GM12891 (cell line): ENCODE measurements around the gene GRIK3.

Source experiments
- DNase-seq: peaks from one replicate; pipeline ENCODE4 v3.0.0; 2011; ENCODE audit warnings: low spot score; ENCODE audit not compliant: insufficient read length
- FAIRE-seq: peaks from 2 replicates; lab custom pipeline; 2011; peaks lifted over from hg19 to GRCh38; lab: Jason Lieb, UNC
- PAX5 ChIP-seq: IDR thresholded peaks from 2 replicates; pipeline ENCODE4 v1.6.1; 2011; ENCODE audit warnings: low read length, moderate library complexity, mild to moderate bottlenecking; ENCODE audit not compliant: insufficient read depth, severe bottlenecking
- POLR2A ChIP-seq: IDR thresholded peaks from 2 replicates; pipeline ENCODE4 v1.6.1; 2011; ENCODE audit warnings: low read depth, low read length, control low read depth
- POLR2AphosphoS5 ChIP-seq: IDR thresholded peaks from 2 replicates; pipeline ENCODE4 v1.6.1; 2011; ENCODE audit warnings: low read depth, low read length, control low read depth
- POU2F2 ChIP-seq: IDR thresholded peaks from 2 replicates; pipeline ENCODE4 v1.6.1; 2011; ENCODE audit warnings: low read depth, mild to moderate bottlenecking, control low read depth, low read length, moderate library complexity
- SPI1 ChIP-seq: IDR thresholded peaks from 2 replicates; pipeline ENCODE4 v1.6.1; 2011; ENCODE audit warnings: low read depth, low read length, control low read depth
- TAF1 ChIP-seq: IDR thresholded peaks from 2 replicates; pipeline ENCODE4 v1.6.1; 2011; ENCODE audit warnings: low read depth, low read length, control low read depth

The GRIK3 gene

GRCh38 chr1:36864823-36865601, 169.3 kb downstream of the GRIK3 start:
- no peak for FAIRE-seq

GRCh38 chr1:36864182-36864822, 170.0 kb downstream of the GRIK3 start:
- DNase-seq (peak; percentile 32), FAIRE-seq (peak; percentile 58)
- TF ChIP-seq PAX5 (no peak), POU2F2 (no peak)

More at GRCh38 chr1:36864823-36865601, 169.3 kb downstream of the GRIK3 start:
- no peak for TF ChIP-seq PAX5
- no peak for TF ChIP-seq POU2F2
- TF ChIP-seq POLR2A, result no peak
- no peak for TF ChIP-seq SPI1
- no peak for TF ChIP-seq TAF1
- TF ChIP-seq POLR2AphosphoS5, result no peak
- DNase-seq, result no peak

GRCh38 chr1:36863500-36863899, 170.8 kb downstream of the GRIK3 start:
- no peak for FAIRE-seq
- no peak for DNase-seq
- TF ChIP-seq TAF1 (no peak), POLR2AphosphoS5 (no peak), PAX5 (no peak), POLR2A (no peak), POU2F2 (no peak), SPI1 (no peak)

- FAIRE-seq, result no peak
- no peak for DNase-seq
- TF ChIP-seq POLR2AphosphoS5 (no peak), POLR2A (no peak), TAF1 (no peak), SPI1 (no peak), POU2F2 (no peak)
Measured at GRCh38 chr1:36863061-36863460, 171.3 kb downstream of the GRIK3 start.

GRCh38 chr1:36861375-36861774, 172.9 kb downstream of the GRIK3 start:
- DNase-seq (no peak), FAIRE-seq (no peak)
- TF ChIP-seq POLR2AphosphoS5 (no peak), POU2F2 (no peak), SPI1 (no peak), POLR2A (no peak), TAF1 (no peak), PAX5 (no peak)

GRCh38 chr1:36859926-36860325, 174.4 kb downstream of the GRIK3 start:
- DNase-seq (no peak), FAIRE-seq (no peak)
- no peak for TF ChIP-seq POLR2AphosphoS5
- no peak for TF ChIP-seq POLR2A
- no peak for TF ChIP-seq PAX5
- no peak for TF ChIP-seq TAF1
- no peak for TF ChIP-seq SPI1
- no peak for TF ChIP-seq POU2F2

- TF ChIP-seq TAF1 (no peak), SPI1 (no peak), PAX5 (no peak), POLR2AphosphoS5 (no peak), POLR2A (no peak), POU2F2 (no peak)
- FAIRE-seq (no peak), DNase-seq (no peak)
Measured at GRCh38 chr1:36858981-36859380, 175.3 kb downstream of the GRIK3 start.

GRCh38 chr1:36858553-36858952, 175.8 kb downstream of the GRIK3 start:
- no peak for FAIRE-seq
- no peak for DNase-seq
- TF ChIP-seq PAX5 (no peak), POU2F2 (no peak), POLR2AphosphoS5 (no peak), POLR2A (no peak)

- TF ChIP-seq POU2F2, result no peak
- TF ChIP-seq TAF1, result no peak
- TF ChIP-seq PAX5, result no peak
- TF ChIP-seq POLR2AphosphoS5, result no peak
- no peak for TF ChIP-seq SPI1
- TF ChIP-seq POLR2A, result no peak
- FAIRE-seq (no peak), DNase-seq (no peak)
Measured at GRCh38 chr1:36857754-36858153, 176.6 kb downstream of the GRIK3 start.

GRCh38 chr1:36855699-36856494, 178.4 kb downstream of the GRIK3 start:
- DNase-seq, result no peak
- TF ChIP-seq POLR2AphosphoS5 (no peak), POU2F2 (no peak), PAX5 (no peak), POLR2A (no peak), TAF1 (no peak)
- FAIRE-seq, result no peak
